IMR-90 (cell line): Measurements from ENCODE around the gene COPA. TPM values are rescaled to one million over a fixed set of nuclear protein-coding genes. Genes with fewer than 3 reads are reported as not detected.

ENCODE experiments used
- ATAC-seq: fragments of 200-7000 bp; cut with Tn5 transposase; 2 replicates; pipeline ENCODE4 v1.9.1; 2020; ENCODE audit warnings: low read depth, mild to moderate bottlenecking, moderate library complexity
- BruUV-seq: library from RNA; stranded (reverse); fragments of 400-500 nt; replicated peaks from 2 replicates; lab custom pipeline; 2021; lab: Mats Ljungman, UMichigan
- CTCF ChIA-PET: fragments of 300-600 bp; formaldehyde crosslinking; extraction: SDS; loops from one replicate; lab custom pipeline; 2021; ENCODE audit warnings: antibody characterized with exemption; lab: Yijun Ruan, JAX
- POLR2A ChIA-PET: fragments of 300-600 bp; sonication (Branson Sonifier 250); formaldehyde crosslinking; loops from one replicate; lab custom pipeline; 2022; ENCODE audit warnings: antibody characterized with exemption; ENCODE audit not compliant: unreplicated experiment; lab: Charles Lee
- DNase-seq: peaks from one replicate; pipeline ENCODE4 v3.0.0; 2013
- H2AFZ ChIP-seq: replicated peaks from 2 replicates; pipeline ENCODE3; 2013; ENCODE audit warnings: low read length, mild to moderate bottlenecking; ENCODE audit not compliant: poor library complexity
- H2AK5ac ChIP-seq: 2 replicates; pipeline ENCODE4 v1.6.1; 2013; ENCODE audit warnings: low read depth, low read length, inconsistent platforms
- H2AK9ac ChIP-seq: replicated peaks from 2 replicates; pipeline ENCODE3; 2013; ENCODE audit warnings: mild to moderate bottlenecking, low read depth, low read length, moderate library complexity; ENCODE audit not compliant: poor library complexity
- H2BK120ac ChIP-seq: 2 replicates; pipeline ENCODE4 v1.6.1; 2013; ENCODE audit warnings: low read depth, low read length, inconsistent platforms
- H2BK15ac ChIP-seq: 3 replicates; pipeline ENCODE4 v1.6.1; 2013; ENCODE audit warnings: low read depth, low read length, inconsistent platforms
- H2BK20ac ChIP-seq: 2 replicates; pipeline ENCODE4 v1.6.1; 2013; ENCODE audit warnings: low read depth, mild to moderate bottlenecking, inconsistent platforms, low read length, moderate library complexity
- H2BK5ac ChIP-seq: 2 replicates; pipeline ENCODE4 v1.6.1; 2013; ENCODE audit warnings: mild to moderate bottlenecking, low read depth, low read length, inconsistent platforms; ENCODE audit not compliant: poor library complexity, severe bottlenecking
- H3K14ac ChIP-seq: replicated peaks from 2 replicates; pipeline ENCODE4 v1.6.1; 2013; ENCODE audit warnings: low read depth, low read length, inconsistent platforms
- H3K18ac ChIP-seq: 2 replicates; pipeline ENCODE4 v1.6.1; 2013; ENCODE audit warnings: low read depth, low read length, control low read depth
- H3K23ac ChIP-seq: 2 replicates; pipeline ENCODE4 v1.6.1; 2013; ENCODE audit warnings: low read depth, low read length, inconsistent platforms
- H3K27ac ChIP-seq: 2 replicates; pipeline ENCODE4 v1.5.1; 2013; ENCODE audit warnings: mild to moderate bottlenecking, control low read depth, low read length; ENCODE audit not compliant: insufficient read depth
- H3K27me3 ChIP-seq: 2 replicates; pipeline ENCODE4 v1.6.1; 2013; ENCODE audit warnings: low read length; ENCODE audit not compliant: control insufficient read depth, insufficient read depth
- H3K36me3 ChIP-seq: 2 replicates; pipeline ENCODE4 v1.6.1; 2013; ENCODE audit warnings: low read length, mixed read lengths; ENCODE audit not compliant: control insufficient read depth, insufficient read depth
- H3K4ac ChIP-seq: 2 replicates; pipeline ENCODE4 v1.6.1; 2013; ENCODE audit warnings: low read depth, low read length, inconsistent platforms
- H3K4me1 ChIP-seq: 2 replicates; pipeline ENCODE4 v1.6.1; 2013; ENCODE audit warnings: low read length, mixed read lengths; ENCODE audit not compliant: control insufficient read depth, insufficient read depth
- H3K4me2 ChIP-seq: 2 replicates; pipeline ENCODE4 v1.6.1; 2013; ENCODE audit warnings: low read depth, mild to moderate bottlenecking, control low read depth, low read length, moderate library complexity
- H3K4me3 ChIP-seq: 2 replicates; pipeline ENCODE4 v1.5.1; 2013; ENCODE audit warnings: low read depth, mild to moderate bottlenecking, control low read depth, low read length, moderate library complexity; ENCODE audit not compliant: insufficient read depth
- H3K56ac ChIP-seq: 2 replicates; pipeline ENCODE4 v1.6.1; 2013; ENCODE audit warnings: low read length, inconsistent platforms; ENCODE audit not compliant: insufficient read depth; ENCODE audit errors: extremely low read depth
- H3K79me1 ChIP-seq, 2 experiments: 2 replicates each; pipeline ENCODE4 v1.6.1; 2013; ENCODE audit warnings: low read length in 2 of 2, inconsistent platforms in 1 of 2, low read depth in 1 of 2
- H3K9ac ChIP-seq: 2 replicates; pipeline ENCODE4 v1.6.1; 2013; ENCODE audit warnings: low read depth, low read length, control low read depth
- H3K9me1 ChIP-seq: 2 replicates; pipeline ENCODE4 v1.6.1; 2013; ENCODE audit warnings: low read length, inconsistent platforms; ENCODE audit not compliant: insufficient read depth
- H3K9me3 ChIP-seq: 2 replicates; pipeline ENCODE4 v1.6.1; 2013; ENCODE audit warnings: low read length; ENCODE audit not compliant: control insufficient read depth, insufficient read depth
- H4K20me1 ChIP-seq: 2 replicates; pipeline ENCODE4 v1.6.1; 2013; ENCODE audit warnings: low read length, inconsistent platforms; ENCODE audit not compliant: insufficient read depth
- H4K5ac ChIP-seq: 2 replicates; pipeline ENCODE4 v1.6.1; 2013; ENCODE audit warnings: mild to moderate bottlenecking, low read depth, low read length, control low read depth
- H4K8ac ChIP-seq, 2 experiments: 2 replicates each; pipeline ENCODE4 v1.6.1; 2013; ENCODE audit warnings: low read depth in 2 of 2, low read length in 2 of 2, control low read depth in 1 of 2, inconsistent platforms in 1 of 2
- H4K91ac ChIP-seq: 2 replicates; pipeline ENCODE4 v1.6.1; 2013; ENCODE audit warnings: low read depth, low read length, inconsistent platforms; ENCODE audit not compliant: insufficient read depth
- CEBPB ChIP-seq: IDR thresholded peaks from 2 replicates; pipeline ENCODE4 v1.6.1; 2012; ENCODE audit warnings: low read depth, low read length, improper control_type of control experiment
- CHD1 ChIP-seq: IDR thresholded peaks from 2 replicates; pipeline ENCODE4 v1.6.1; 2012; ENCODE audit warnings: low read depth, low read length, improper control_type of control experiment
- ELK1 ChIP-seq: fragments of 150-350 bp; IDR thresholded peaks from 2 replicates; pipeline ENCODE4 v1.6.1; 2016; ENCODE audit warnings: low read depth, mild to moderate bottlenecking, low read length, moderate library complexity, borderline replicate concordance
- MAZ ChIP-seq: IDR thresholded peaks from 2 replicates; pipeline ENCODE4 v1.6.1; 2012; ENCODE audit warnings: low read depth, mild to moderate bottlenecking, low read length, improper control_type of control experiment, moderate library complexity, borderline replicate concordance
- RCOR1 ChIP-seq: IDR thresholded peaks from 2 replicates; pipeline ENCODE4 v1.6.1; 2012; ENCODE audit warnings: mild to moderate bottlenecking, low read length, improper control_type of control experiment; ENCODE audit not compliant: insufficient replicate concordance
- SMC3 ChIP-seq: fragments of 150-350 bp; IDR thresholded peaks from 2 replicates; pipeline ENCODE4 v1.6.1; 2016; ENCODE audit warnings: low read depth, mild to moderate bottlenecking, antibody characterized with exemption, low read length, moderate library complexity
- WGBS, 2 experiments: methylation state at CpG; one replicate each; pipeline versions ENCODE4 v1.1.5 to v1.1.7; 2013; ENCODE audit warnings: missing lambda C conversion rate in 2 of 2; ENCODE audit not compliant: insufficient read length in 1 of 2; ENCODE audit errors: extremely low coverage in 2 of 2; 5-methylcytosine and 5-hydroxymethylcytosine counted together
- dilution Hi-C: fragments of 300-500 bp; cut with HindIII; formaldehyde crosslinking; loops from one replicate; pipeline ENCODE4 v1.14.3; 2018; ENCODE audit warnings: low sequenced_read_pairs; ENCODE audit not compliant: unreplicated experiment
- in situ Hi-C: fragments of 300-500 bp; cut with MboI; formaldehyde crosslinking; loops from 3 replicates; pipeline ENCODE4 v1.14.3; 2019; ENCODE audit warnings: low sequenced_read_pairs, inconsistent platforms, mixed read lengths
- intact Hi-C: fragments of 100-400 bp; cut with micrococcal nuclease; formaldehyde crosslinking; loops from 2 replicates; pipeline ENCODE4 v1.10.0; 2022
- polyA plus RNA-seq, 3 experiments: library from polyadenylated mRNA; depleted of rRNA; stranded (reverse); fragments of >200 nt; gene quantifications; 2 replicates each; pipeline ENCODE4 v1.2.3, GENCODE V29; 2012; ENCODE audit warnings: low replicate concordance in 1 of 3
- total RNA-seq: library from RNA; depleted of rRNA; stranded (reverse); fragments of >200 nt; gene quantifications from 2 replicates; pipeline ENCODE4 v1.2.3, GENCODE V29; 2012
- TF ChIP-seq, protein P1 (sequence below): fragments of 150-350 bp; IDR thresholded peaks from 2 replicates; pipeline ENCODE4 v1.6.1; 2017; ENCODE audit warnings: mild to moderate bottlenecking, antibody characterized with exemption, low read length, low read depth
- TF ChIP-seq, protein P2 (sequence below): conservative IDR thresholded peaks from 2 replicates; pipeline ENCODE4 v1.5.1; 2012; ENCODE audit warnings: mild to moderate bottlenecking, low read depth, low read length, improper control_type of control experiment

The COPA gene
- total and polyA plus RNA-seq, 2 of the 4 experiments (the other 2 are of a cell fraction) = 204 to 436 TPM

- no TSS peak for BruUV-seq
Observed at GRCh38 chr1:160371756-160372155, 28.7 kb upstream of the COPA start.

More at GRCh38 chr1:160371756-160372155, 28.7 kb upstream of the COPA start:
- H2BK20ac ChIP-seq = no peak overlapping the region
- H4K8ac ChIP-seq = no peak overlapping the region
- CTCF ChIA-PET = no interaction called here
- H4K5ac ChIP-seq = no peak overlapping the region
- H3K27ac ChIP-seq = no peak overlapping the region
- intact Hi-C loops (loop anchor here (10.0 kb wide), 1 partner anchor 427 kb away; the partner anchor contains the start of gene IGSF9), dilution Hi-C loops (no loop called here), in situ Hi-C loops (loop anchor here (10.0 kb wide), 1 partner anchor 437 kb away; no protein-coding TSS in a partner anchor)
- no peak overlapping the region for H2AFZ ChIP-seq
- H3K9me1 ChIP-seq = no peaks in the 10 kb centered on the region
- H3K36me3 ChIP-seq = no peaks in the 10 kb centered on the region
- H3K23ac ChIP-seq = no peak overlapping the region; the same call in 1 of the 2 replicates
- peaks cover 6% of the 10 kb centered on the region; the same call in 1 of the 2 replicates for H3K27me3 ChIP-seq
- H2BK120ac ChIP-seq = no peak overlapping the region
- H3K79me1 ChIP-seq = no peaks in the 10 kb centered on the region
- no peak overlapping the region for H3K18ac ChIP-seq
- WGBS, 2 experiments = 44% methylated on average over 2 of the region's 4 CpGs; no CpG with 5 or more reads in 1 of the 2 experiments
- DNase-seq = no peak
- no peak overlapping the region for H3K9ac ChIP-seq
- TF ChIP-seq RCOR1 = no peak
- TF ChIP-seq ELK1 = no peak
- TF ChIP-seq CHD1 = no peak
- TF ChIP-seq CEBPB = no peak
- no peak for TF ChIP-seq SMC3
- TF ChIP-seq, protein P1, sequence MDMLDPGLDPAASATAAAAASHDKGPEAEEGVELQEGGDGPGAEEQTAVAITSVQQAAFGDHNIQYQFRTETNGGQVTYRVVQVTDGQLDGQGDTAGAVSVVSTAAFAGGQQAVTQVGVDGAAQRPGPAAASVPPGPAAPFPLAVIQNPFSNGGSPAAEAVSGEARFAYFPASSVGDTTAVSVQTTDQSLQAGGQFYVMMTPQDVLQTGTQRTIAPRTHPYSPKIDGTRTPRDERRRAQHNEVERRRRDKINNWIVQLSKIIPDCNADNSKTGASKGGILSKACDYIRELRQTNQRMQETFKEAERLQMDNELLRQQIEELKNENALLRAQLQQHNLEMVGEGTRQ = no peak
- TF ChIP-seq, protein P2, sequence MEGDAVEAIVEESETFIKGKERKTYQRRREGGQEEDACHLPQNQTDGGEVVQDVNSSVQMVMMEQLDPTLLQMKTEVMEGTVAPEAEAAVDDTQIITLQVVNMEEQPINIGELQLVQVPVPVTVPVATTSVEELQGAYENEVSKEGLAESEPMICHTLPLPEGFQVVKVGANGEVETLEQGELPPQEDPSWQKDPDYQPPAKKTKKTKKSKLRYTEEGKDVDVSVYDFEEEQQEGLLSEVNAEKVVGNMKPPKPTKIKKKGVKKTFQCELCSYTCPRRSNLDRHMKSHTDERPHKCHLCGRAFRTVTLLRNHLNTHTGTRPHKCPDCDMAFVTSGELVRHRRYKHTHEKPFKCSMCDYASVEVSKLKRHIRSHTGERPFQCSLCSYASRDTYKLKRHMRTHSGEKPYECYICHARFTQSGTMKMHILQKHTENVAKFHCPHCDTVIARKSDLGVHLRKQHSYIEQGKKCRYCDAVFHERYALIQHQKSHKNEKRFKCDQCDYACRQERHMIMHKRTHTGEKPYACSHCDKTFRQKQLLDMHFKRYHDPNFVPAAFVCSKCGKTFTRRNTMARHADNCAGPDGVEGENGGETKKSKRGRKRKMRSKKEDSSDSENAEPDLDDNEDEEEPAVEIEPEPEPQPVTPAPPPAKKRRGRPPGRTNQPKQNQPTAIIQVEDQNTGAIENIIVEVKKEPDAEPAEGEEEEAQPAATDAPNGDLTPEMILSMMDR = no peak
- TF ChIP-seq MAZ = no peak
- ATAC-seq = no peak
- no peak overlapping the region for H3K4me2 ChIP-seq
- H2AK9ac ChIP-seq = no peak overlapping the region
- H3K4me1 ChIP-seq = no peaks in the 10 kb centered on the region
- H2BK5ac ChIP-seq = no peak overlapping the region
- H4K20me1 ChIP-seq = no peaks in the 10 kb centered on the region
- no peaks in the 10 kb centered on the region for H3K9me3 ChIP-seq
- no peak overlapping the region for H3K4me3 ChIP-seq
- POLR2A ChIA-PET = no interaction called here
- no peak overlapping the region for H3K14ac ChIP-seq
- H3K56ac ChIP-seq = no peak overlapping the region
- no peak overlapping the region for H4K91ac ChIP-seq
- no peak overlapping the region for H3K4ac ChIP-seq
- H2BK15ac ChIP-seq = no peak overlapping the region
- H2AK5ac ChIP-seq = no peak overlapping the region
